NCI-H1417 (cell line): ENCODE measurements around the gene SURF4.

Source experiments
- DNase-seq, 3 experiments: peaks; one replicate each; lab custom pipeline; 2025; lab: John Stamatoyannopoulos, UW

SURF4 gene

GRCh38 chr9:133375724-133376654 lies at the start of gene SURF4, which contains the start of gene STKLD1:
Gene SURF4 (minus strand): TSS chr9:133376060. CDS start chr9:133375969, 91 bp downstream.
Gene STKLD1 (plus strand): TSS chr9:133376366. CDS start chr9:133376474, 108 bp downstream.
- DNase-seq: peak; percentile 92 to 98 (median 98)

GRCh38 chr9:133425049-133425632 lies 49.3 kb upstream of the SURF4 start:
- DNase-seq: no peak

GRCh38 chr9:133424187-133424586 lies 48.3 kb upstream of the SURF4 start:
- DNase-seq: no peak

GRCh38 chr9:133423216-133423615 lies 47.4 kb upstream of the SURF4 start:
- no peak for DNase-seq

- DNase-seq: peak in 1 of 3 experiments; percentile 10
These were observed 46.0 kb upstream of the SURF4 start, which contains the start of gene ADAMTS13 for GRCh38 chr9:133421615-133422542. Gene ADAMTS13 (plus strand): TSS chr9:133422367. CDS start chr9:133422444, 77 bp downstream.

DNA sequence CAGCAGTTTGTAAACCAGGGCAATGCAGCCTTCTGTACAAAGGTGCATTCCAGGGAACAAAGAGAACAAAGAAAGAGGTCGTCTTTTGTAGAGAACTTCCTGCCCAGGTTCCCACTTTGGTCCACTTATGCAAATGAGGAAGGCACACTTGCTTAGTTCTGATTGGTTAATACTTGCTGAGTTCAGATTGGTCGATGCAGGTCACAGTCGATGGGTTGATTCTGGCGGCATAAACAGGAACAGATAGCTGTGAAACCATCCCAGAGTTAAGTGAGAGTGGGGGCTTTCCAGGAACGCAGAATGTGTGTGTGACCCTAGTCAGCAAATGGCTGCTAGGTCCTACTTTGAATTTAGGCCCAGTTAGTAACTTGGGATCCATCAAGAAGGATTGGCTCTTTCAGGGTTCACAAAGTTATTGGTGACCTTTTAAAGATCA lies 44.5 kb upstream of the SURF4 start:
- no peak for DNase-seq

DNA sequence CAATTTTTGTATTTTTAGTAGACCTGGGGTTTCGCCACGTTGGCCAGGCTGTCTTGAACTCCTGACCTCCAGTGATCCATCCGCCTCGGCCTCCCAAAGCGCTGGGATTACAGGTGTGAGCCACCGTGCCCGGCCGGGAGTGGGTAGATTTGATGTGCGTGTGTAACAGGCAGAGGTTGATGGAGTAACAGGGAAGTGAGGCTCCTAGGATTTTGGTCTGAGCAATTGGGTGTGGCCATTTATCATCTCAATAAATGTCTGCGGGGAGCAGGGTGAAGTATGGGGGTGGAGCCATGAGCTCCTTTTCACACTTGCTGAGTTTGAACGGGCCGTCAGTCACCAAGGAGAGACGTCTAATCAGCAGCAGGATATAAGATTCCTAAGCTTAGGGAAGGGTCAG lies 43.1 kb upstream of the SURF4 start:
- DNase-seq: no peak

GRCh38 chr9:133417541-133418461 lies 41.9 kb upstream of the SURF4 start, which contains the start of gene REXO4:
Gene REXO4 (minus strand): TSS chr9:133418010. CDS start chr9:133417844, 166 bp downstream.
- peak; percentile 61 to 92 (median 87) for DNase-seq

DNA sequence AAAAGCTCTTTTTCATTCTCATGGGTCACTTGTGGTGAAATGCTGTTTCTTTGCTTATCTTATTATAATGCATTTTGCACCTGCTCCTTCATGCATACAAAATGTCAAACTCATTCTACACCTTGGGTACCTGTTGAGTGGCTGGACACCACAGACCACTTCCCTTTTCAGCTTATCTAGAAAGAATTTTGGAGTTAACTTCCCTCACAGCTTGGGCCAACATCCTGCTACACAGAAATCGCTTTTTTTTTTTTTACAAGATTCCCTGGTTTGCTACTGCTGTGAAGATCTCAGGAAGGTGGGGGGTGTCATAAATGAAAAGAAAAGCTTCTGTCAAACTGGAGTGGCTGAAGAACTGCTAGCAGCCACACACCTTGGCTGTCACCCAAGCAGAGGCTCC lies 39.3 kb upstream of the SURF4 start:
- DNase-seq: no peak

DNA sequence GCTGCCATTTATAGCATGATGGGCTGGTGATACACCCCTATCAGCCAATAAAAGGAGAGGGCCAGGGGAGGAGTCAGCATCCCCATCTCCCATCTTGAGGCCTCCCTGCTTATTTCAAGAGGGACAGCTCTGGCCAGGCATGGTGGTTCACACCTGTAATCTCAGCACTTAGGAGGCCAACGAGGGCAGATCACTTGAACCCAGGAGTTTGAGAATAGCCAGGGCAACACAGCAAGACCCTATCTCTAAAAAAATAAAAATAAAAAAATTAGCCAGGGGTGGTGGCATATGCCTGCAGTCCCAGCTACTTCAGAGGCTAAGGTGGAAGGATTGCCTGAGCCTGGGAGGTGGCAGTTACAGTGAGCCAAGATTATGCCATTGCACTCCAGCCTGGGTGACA lies 32.2 kb upstream of the SURF4 start:
- no peak for DNase-seq

DNA sequence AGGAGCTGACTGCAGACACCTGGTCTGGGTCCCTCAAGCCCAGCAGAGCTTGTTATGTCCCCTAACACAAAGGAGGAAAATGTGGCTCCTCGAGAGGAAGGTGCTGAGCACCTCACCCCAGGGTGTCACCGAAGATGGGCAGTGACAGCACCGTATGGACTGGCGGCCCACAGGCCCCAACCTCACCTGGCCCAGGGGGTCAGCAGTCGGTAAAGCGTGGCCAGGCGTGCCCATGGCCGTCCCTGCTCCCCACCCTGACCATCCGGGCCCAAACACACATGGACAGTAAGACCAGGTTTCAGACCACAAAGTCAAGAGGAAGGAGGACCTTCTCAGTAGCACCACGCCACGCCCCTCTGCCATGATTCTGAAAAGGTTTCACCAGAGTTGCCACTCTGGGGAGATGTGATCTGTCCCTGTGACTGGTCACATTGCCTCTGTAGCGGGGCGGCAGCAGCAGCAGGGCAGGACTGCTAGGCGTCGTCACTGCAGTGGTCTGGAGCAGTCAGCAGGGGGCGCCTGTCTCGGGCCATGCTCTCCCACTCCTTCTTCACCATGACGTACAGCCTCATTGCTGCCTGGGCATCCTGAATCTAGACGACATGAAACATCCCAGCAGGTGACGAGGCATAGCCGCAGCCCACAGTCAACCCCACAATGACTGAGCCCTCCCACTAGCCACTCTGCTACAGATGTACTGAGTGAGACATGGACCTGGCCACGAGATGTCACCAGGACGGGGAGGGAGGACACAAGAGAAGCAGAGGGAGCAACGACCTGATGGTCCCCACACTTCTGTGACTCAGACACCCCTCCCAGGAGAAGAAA lies 30.8 kb upstream of the SURF4 start:
- DNase-seq: peak; percentile 27 to 71 (median 47)

DNA sequence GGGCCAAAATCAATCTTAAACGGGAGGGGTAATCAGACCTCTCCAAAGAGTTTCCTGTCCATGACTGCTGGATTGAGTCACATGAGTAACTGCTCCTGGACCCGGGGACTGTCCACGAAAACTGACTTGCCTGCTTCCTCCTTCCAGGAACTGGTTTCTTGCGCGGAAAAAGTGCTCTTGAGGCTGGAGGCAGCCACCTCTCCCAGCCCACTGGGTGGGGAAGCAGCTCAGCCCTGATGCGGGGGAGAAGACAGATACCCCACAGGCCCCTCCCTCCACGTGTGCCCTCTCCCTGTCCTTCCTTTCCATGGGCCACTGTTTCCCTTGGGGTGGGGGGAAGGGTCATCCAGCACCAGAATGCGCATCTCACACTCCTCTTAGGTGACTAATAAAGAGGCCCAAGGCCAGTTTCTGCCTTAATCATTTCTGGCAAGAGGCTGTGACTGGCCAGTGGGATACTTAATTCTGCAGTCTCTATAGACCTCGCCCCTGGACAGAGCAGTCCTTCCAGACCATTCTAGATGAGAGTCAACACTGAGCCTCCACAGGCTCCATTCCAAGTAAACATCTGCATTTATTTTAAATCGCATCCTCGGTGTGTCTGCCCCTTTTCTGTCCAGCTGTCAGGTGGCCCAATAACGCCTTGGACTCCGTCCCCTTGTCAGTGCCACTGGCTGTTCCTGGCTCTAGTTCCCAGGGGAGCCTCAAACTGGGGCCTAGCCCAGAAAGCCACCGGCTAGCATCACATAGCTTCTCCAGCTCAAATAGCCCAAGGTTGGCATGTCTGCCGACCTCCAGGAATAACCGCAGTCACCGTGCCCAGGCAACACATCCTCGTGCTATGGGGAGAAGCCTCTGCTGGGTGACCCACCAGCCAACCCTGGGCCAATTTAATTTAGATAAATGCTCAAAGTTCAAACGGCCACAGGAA lies 29.9 kb upstream of the SURF4 start:
- no peak for DNase-seq

DNA sequence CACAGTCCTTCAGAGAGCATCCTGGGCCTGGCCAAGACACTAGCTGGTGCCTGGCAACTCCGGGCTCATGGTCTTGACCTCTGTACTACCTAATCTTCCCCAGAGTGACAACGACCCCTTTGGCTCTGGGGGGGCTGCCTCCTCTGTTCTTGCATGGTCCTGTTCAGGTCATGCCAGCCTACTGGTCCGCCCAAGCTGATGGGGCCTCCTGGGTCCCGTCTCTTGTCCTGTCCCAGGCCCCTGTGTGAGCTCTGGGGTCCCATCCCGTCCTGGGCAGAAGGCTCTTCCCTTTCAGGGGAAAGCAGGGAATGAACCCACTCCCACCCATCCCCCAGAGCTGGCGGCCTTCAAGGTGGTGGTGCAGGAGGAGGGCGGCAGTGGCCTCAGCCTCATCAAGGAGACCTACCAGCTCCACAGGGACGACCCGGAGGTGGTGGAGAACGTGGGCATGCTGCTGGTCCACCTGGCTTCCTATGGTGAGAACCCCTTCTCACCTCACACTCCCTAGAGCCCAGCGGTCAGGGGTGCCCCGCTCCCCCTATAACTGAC lies 28.7 kb upstream of the SURF4 start:
- DNase-seq: no peak

DNA sequence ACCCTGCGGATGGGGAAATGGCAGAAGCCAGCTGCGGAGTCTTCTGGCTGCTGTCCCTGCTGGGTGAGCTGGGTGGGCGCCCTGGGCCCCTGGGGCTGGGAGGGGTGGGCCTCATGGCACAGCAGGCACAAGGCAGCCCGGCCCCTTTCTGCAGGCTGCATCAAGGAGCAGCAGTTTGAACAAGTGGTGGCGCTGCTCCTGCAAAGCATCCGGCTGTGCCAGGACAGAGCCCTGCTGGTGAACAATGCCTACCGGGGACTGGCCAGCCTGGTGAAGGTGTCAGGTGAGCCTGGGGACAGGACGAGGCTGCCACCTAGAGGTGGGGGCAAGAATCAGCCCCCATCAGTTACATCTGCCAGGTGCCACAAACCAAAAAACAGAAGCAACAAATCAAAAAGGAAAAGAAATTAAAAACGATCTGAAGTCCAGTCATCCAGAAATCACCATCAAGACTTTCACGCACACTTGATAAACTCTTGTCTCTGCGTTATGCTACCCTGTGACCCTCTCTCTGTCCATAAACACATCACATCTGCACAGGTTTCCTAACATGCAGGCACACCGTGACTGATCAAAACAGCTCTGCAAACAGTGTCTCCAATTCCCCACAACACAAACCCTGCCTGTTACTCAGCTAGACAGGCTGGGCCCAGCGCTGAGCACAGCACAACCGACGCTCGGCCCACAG lies 28.1 kb upstream of the SURF4 start:
- peak; percentile 5 to 56 (median 21) for DNase-seq

- no peak for DNase-seq
These were observed 26.8 kb upstream of the SURF4 start for GRCh38 chr9:133402689-133403088.

DNA sequence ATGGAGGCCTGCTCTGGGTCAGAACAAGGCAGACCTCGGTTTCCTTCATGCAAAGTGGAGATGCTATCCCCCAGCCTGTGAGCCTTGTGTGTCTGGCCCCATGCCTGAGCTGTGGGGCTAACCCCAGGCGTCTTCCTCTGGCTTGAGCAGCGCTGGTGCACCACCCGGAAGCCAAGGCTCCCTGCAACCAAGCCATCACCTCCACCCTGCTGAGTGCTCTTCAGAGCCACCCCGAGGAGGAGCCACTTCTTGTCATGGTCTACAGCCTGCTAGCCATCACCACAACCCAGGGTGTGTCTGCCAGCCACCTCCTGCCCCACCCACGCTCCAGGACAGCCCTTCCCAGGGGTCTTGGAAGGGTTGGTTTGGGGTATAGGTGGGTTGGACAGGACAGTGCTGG lies 25.7 kb upstream of the SURF4 start:
- no peak for DNase-seq

GRCh38 chr9:133400292-133400691 lies 24.4 kb upstream of the SURF4 start:
- DNase-seq: no peak

DNA sequence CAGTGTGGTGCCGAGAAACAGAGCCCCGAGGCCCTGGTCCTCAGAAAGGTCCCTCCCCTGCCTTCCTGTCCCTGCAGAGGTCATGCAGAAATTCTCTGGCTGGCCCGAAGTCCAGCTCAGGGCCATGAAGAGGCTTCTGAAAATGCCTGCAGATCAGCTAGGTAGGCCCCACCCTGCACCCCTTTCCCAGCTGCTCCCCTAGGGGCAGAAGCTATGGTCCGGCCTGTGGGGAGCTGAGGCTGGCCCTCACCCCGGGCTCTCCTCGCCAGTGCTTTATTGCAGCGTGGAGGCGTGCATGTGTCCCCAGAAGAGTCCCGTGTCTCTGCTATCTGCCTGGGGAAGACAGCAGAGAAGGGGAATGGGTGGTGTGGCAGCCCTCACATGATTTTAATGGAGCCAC lies 22.0 kb upstream of the SURF4 start:
- no peak for DNase-seq
